CD14-positive monocyte (primary cell): ENCODE data around the gene ITIH1. TPM values are rescaled to one million over a fixed set of nuclear protein-coding genes. Genes with fewer than 3 reads are reported as not detected.
"Not testable (repeated sequence)": the region's sequence is repeated elsewhere in the genome, so short reads cannot be mapped to it uniquely, and the experiment has no call there.

Experiments used
- DNase-seq, 3 donors: peaks; one replicate each; pipeline ENCODE4 v3.0.0-alpha.2; 2011 to 2022
- H2AFZ ChIP-seq: 2 replicates; pipeline ENCODE4 v1.6.0; 2012; ENCODE audit warnings: mild to moderate bottlenecking, low read depth, low read length, inconsistent platforms; ENCODE audit not compliant: insufficient read depth, poor library complexity, severe bottlenecking
- H3K27ac ChIP-seq, 2 donors: 1 replicate in 1 of 2; 2 replicates in 1 of 2; pipeline ENCODE4 v1.5.1; 2012 to 2013; ENCODE audit warnings: low read length in 2 of 2, control low read depth in 1 of 2, inconsistent platforms in 1 of 2, low read depth in 1 of 2, mild to moderate bottlenecking in 1 of 2
- H3K27me3 ChIP-seq, 2 donors: one replicate each; pipeline versions ENCODE4 v1.6.0 to v1.6.1; 2011 to 2013; ENCODE audit warnings: low read length in 2 of 2; ENCODE audit not compliant: control insufficient read depth in 2 of 2, insufficient read depth in 2 of 2
- H3K36me3 ChIP-seq, 2 donors: replicated peaks in 1 of 2; 1 replicate in 1 of 2; 2 replicates in 1 of 2; pipeline versions ENCODE4 v1.5.1 to v1.6.1; 2012 to 2013; ENCODE audit warnings: low read length in 2 of 2, control low read depth in 1 of 2, inconsistent platforms in 1 of 2, mild to moderate bottlenecking in 1 of 2; ENCODE audit not compliant: insufficient read depth in 2 of 2, control insufficient read depth in 1 of 2
- H3K4me1 ChIP-seq, 2 donors: 1 replicate in 1 of 2; 2 replicates in 1 of 2; pipeline versions ENCODE4 v1.5.1 to v1.6.1; 2012 to 2013; ENCODE audit warnings: low read length in 2 of 2, control low read depth in 1 of 2, inconsistent platforms in 1 of 2, mild to moderate bottlenecking in 1 of 2, moderate library complexity in 1 of 2; ENCODE audit not compliant: insufficient read depth in 2 of 2, control insufficient read depth in 1 of 2
- H3K4me2 ChIP-seq: replicated peaks from 2 replicates; pipeline ENCODE3; 2012; ENCODE audit warnings: low read length, moderate library complexity, mild to moderate bottlenecking; ENCODE audit not compliant: poor library complexity, severe bottlenecking; ENCODE audit errors: extremely low read depth
- H3K4me3 ChIP-seq, 3 experiments: fragments of 200-600 bp in 1 of 3; sonication (generic) in 1 of 3; replicated peaks in 1 of 3; 1 replicate in 2 of 3; 2 replicates in 1 of 3; pipeline ENCODE4 v1.5.1; 2011 to 2013; ENCODE audit warnings: low read length in 3 of 3, mild to moderate bottlenecking in 3 of 3, control low read depth in 2 of 3, low read depth in 2 of 3, inconsistent platforms in 1 of 3, moderate library complexity in 1 of 3
- H3K79me2 ChIP-seq: 2 replicates; pipeline ENCODE4 v1.6.0; 2012; ENCODE audit warnings: mild to moderate bottlenecking, control low read depth, inconsistent platforms, low read length, moderate library complexity; ENCODE audit not compliant: insufficient read depth
- H3K9ac ChIP-seq: 2 replicates; pipeline ENCODE4 v1.6.0; 2017; ENCODE audit warnings: low read length, mild to moderate bottlenecking; ENCODE audit not compliant: insufficient read depth, poor library complexity, severe bottlenecking
- H3K9me3 ChIP-seq, 2 donors: replicated peaks in 1 of 2; 1 replicate in 1 of 2; 2 replicates in 1 of 2; pipeline versions ENCODE4 v1.5.1 to v1.6.1; 2012 to 2013; ENCODE audit warnings: low read length in 2 of 2, control low read depth in 1 of 2; ENCODE audit not compliant: control insufficient read depth in 1 of 2, insufficient read depth in 1 of 2
- H4K20me1 ChIP-seq: 2 replicates; pipeline ENCODE4 v1.6.0; 2012; ENCODE audit warnings: mild to moderate bottlenecking, low read length, control low read depth, moderate library complexity; ENCODE audit not compliant: insufficient read depth
- H3K27ac Mint-ChIP-seq, 7 donors: one replicate each; pipeline ENCODE4 v1.8.0; 2020; ENCODE audit warnings: mild to moderate bottlenecking in 7 of 7, mixed read lengths in 7 of 7, moderate library complexity in 6 of 7, inconsistent platforms in 2 of 7
- H3K27me3 Mint-ChIP-seq, 3 donors: one replicate each; pipeline ENCODE4 v1.8.0; 2021 to 2022; ENCODE audit warnings: low read depth in 3 of 3, mild to moderate bottlenecking in 3 of 3, mixed read lengths in 3 of 3, moderate library complexity in 3 of 3, inconsistent platforms in 1 of 3
- H3K36me3 Mint-ChIP-seq, 2 donors: one replicate each; pipeline ENCODE4 v1.8.0; 2020; ENCODE audit warnings: mixed read lengths in 2 of 2, inconsistent platforms in 1 of 2, mild to moderate bottlenecking in 1 of 2
- H3K4me1 Mint-ChIP-seq: one replicate; pipeline ENCODE4 v1.8.0; 2020; ENCODE audit warnings: mild to moderate bottlenecking, mixed read lengths
- H3K4me3 Mint-ChIP-seq, 2 donors: one replicate each; pipeline ENCODE4 v1.8.0; 2020; ENCODE audit warnings: mild to moderate bottlenecking in 2 of 2, mixed read lengths in 2 of 2, moderate library complexity in 1 of 2
- H3K9me3 Mint-ChIP-seq, 7 donors: one replicate each; pipeline ENCODE4 v1.8.0; 2020 to 2022; ENCODE audit warnings: mixed read lengths in 7 of 7, mild to moderate bottlenecking in 6 of 7, moderate library complexity in 6 of 7, inconsistent platforms in 2 of 7
- WGBS: methylation state at CpG from one replicate; pipeline ENCODE4 v1.1.5; 2013; ENCODE audit warnings: missing lambda C conversion rate; ENCODE audit not compliant: insufficient coverage; 5-methylcytosine and 5-hydroxymethylcytosine counted together
- intact Hi-C, 2 donors: fragments of 100-400 bp; cut with micrococcal nuclease; formaldehyde crosslinking; loops; one replicate each; pipeline versions ENCODE4 v1.15.0 to v1.15.1; 2023
- polyA plus RNA-seq, 3 donors: library from polyadenylated mRNA; depleted of rRNA in 1 of 3; unstranded in 2 of 3; stranded (reverse) in 1 of 3; fragments of 300-500 nt in 2 of 3; fragments of >200 nt in 1 of 3; fragmentation: Illumina TruSeq in 2 of 3; gene quantifications; 1 replicate in 2 of 3; 2 replicates in 1 of 3; pipeline ENCODE4 v1.2.3, GENCODE V29; 2012 to 2021
- TF ChIP-seq, protein P1 (sequence below): fragments of 200-600 bp; IDR thresholded peaks from one replicate; pipeline ENCODE4 v1.8.0; 2022; ENCODE audit warnings: antibody characterized with exemption, mild to moderate bottlenecking

Gene ITIH1
- polyA plus RNA-seq, 3 donors: 0.75 to 4.4 (median 1.3) TPM

DNA sequence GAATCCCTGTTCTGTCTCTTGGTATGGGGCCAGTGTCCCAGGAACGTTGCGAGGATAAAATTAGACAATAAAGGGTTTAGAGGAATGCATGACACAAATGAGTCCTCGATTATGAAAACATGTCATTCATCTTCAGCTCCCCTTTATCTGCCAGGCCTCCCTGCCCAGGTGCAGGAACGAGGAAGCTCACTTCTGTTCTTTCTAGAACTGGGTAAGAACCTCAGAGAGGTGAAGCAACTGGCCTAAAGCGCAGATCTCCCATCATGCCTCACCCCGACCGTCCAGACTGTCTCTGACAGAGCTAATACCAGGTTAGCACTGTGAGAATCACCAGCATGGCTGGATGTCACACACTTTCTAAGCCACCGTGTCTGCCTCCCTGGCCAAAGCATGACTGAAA, 1.5 kb upstream of the ITIH1 start:
- peaks cover 60% of the 10 kb centered on the region for H3K4me1 Mint-ChIP-seq
- TF ChIP-seq, protein P1, sequence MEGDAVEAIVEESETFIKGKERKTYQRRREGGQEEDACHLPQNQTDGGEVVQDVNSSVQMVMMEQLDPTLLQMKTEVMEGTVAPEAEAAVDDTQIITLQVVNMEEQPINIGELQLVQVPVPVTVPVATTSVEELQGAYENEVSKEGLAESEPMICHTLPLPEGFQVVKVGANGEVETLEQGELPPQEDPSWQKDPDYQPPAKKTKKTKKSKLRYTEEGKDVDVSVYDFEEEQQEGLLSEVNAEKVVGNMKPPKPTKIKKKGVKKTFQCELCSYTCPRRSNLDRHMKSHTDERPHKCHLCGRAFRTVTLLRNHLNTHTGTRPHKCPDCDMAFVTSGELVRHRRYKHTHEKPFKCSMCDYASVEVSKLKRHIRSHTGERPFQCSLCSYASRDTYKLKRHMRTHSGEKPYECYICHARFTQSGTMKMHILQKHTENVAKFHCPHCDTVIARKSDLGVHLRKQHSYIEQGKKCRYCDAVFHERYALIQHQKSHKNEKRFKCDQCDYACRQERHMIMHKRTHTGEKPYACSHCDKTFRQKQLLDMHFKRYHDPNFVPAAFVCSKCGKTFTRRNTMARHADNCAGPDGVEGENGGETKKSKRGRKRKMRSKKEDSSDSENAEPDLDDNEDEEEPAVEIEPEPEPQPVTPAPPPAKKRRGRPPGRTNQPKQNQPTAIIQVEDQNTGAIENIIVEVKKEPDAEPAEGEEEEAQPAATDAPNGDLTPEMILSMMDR: no peak
- peak overlapping the region; percentile 69 for H2AFZ ChIP-seq
- no peak overlapping the region for H3K4me3 Mint-ChIP-seq
- no peaks in the 10 kb centered on the region for H4K20me1 ChIP-seq
- peak overlapping the region; percentile 81 to 95 (median 93) for H3K27ac Mint-ChIP-seq
- H3K27me3 Mint-ChIP-seq: peaks cover 0 to 4% (median 0%) of the 10 kb centered on the region in 3 donors
- peaks cover 2 to 13% of the 10 kb centered on the region in 2 donors for H3K36me3 Mint-ChIP-seq
- 100% methylated on average over 1 of the region's 8 CpGs for WGBS
- H3K9me3 Mint-ChIP-seq: peaks cover 0 to 1% (median 0%) of the 10 kb centered on the region in 7 donors
- no peak overlapping the region for H3K4me2 ChIP-seq
- H3K4me1 ChIP-seq: peaks cover 60 to 62% of the 10 kb centered on the region in 2 donors
- peak in 1 of 3 donors; percentile 11 for DNase-seq
- no peaks in the 10 kb centered on the region for H3K9me3 ChIP-seq
- H3K27me3 ChIP-seq: no peaks in the 10 kb centered on the region
- no peaks in the 10 kb centered on the region for H3K79me2 ChIP-seq
- H3K9ac ChIP-seq: peak overlapping the region; percentile 49
- intact Hi-C loops: no loop called here
- no peaks in the 10 kb centered on the region for H3K36me3 ChIP-seq
- no peak overlapping the region for H3K4me3 ChIP-seq
- peak overlapping the region; percentile 74 to 89 for H3K27ac ChIP-seq

GRCh38 chr3:52776486-52776885, 913 bp upstream of the ITIH1 start:
- H3K36me3 ChIP-seq, H3K9me3 ChIP-seq, H3K4me2 ChIP-seq, H4K20me1 ChIP-seq, H2AFZ ChIP-seq, DNase-seq, H3K27me3 ChIP-seq, H3K9ac ChIP-seq, intact Hi-C loops, H3K4me3 ChIP-seq, H3K27me3 Mint-ChIP-seq, H3K79me2 ChIP-seq, H3K4me3 Mint-ChIP-seq, H3K9me3 Mint-ChIP-seq: not testable (repeated sequence)
- WGBS: 87% methylated on average over 3 of the region's 6 CpGs
- H3K36me3 Mint-ChIP-seq: peaks cover 2 to 13% of the 10 kb centered on the region in 2 donors
- Histone ChIP-seq H3K27ac (peak overlapping the region in 1 of 2 donors; percentile 89), H3K4me1 (peaks cover 56 to 62% of the 10 kb centered on the region in 2 donors)
- H3K4me1 Mint-ChIP-seq: peaks cover 60% of the 10 kb centered on the region
- peak overlapping the region in 5 of 7 donors; percentile 30 to 95 (median 74) for H3K27ac Mint-ChIP-seq
